Kidney epithelial cell (primary cell): ENCODE results near the gene FAM124A. TPM values are rescaled to one million over a fixed set of nuclear protein-coding genes. Genes with fewer than 3 reads are reported as not detected.

ENCODE experiments used
- DNase-seq: peaks from one replicate; pipeline ENCODE4 v3.0.0-alpha.2; 2010; ENCODE audit warnings: low read depth
- H3K27me3 ChIP-seq: 2 replicates; pipeline ENCODE4 v1.6.0; 2011; ENCODE audit warnings: low read length; ENCODE audit not compliant: control insufficient read depth, insufficient read depth
- H3K36me3 ChIP-seq: 2 replicates; pipeline ENCODE4 v1.5.1; 2011; ENCODE audit warnings: low read length; ENCODE audit not compliant: control insufficient read depth, insufficient read depth
- H3K4me3 ChIP-seq: 2 replicates; pipeline ENCODE4 v1.5.1; 2011; ENCODE audit warnings: low read depth, mild to moderate bottlenecking, control low read depth, low read length
- total RNA-seq: library from RNA; depleted of rRNA; stranded (reverse); fragments of >200 nt; gene quantifications from 2 replicates; pipeline ENCODE4 v1.2.3, GENCODE V29; 2015
- TF ChIP-seq, protein P1 (sequence below): IDR thresholded peaks from 2 replicates; pipeline ENCODE4 v1.5.1; 2011; ENCODE audit warnings: mild to moderate bottlenecking, moderate library complexity, low read length, control low read depth, inconsistent platforms; ENCODE audit not compliant: insufficient read depth, poor library complexity, severe bottlenecking

FAM124A gene
- total RNA-seq, 1 donor from 2014 or later, result 1.2 TPM

- no peaks in the 10 kb centered on the region for H3K36me3 ChIP-seq
- no peaks in the 10 kb centered on the region for H3K27me3 ChIP-seq
- no peak for DNase-seq
- H3K4me3 ChIP-seq, result no peak overlapping the region
- TF ChIP-seq, protein P1, sequence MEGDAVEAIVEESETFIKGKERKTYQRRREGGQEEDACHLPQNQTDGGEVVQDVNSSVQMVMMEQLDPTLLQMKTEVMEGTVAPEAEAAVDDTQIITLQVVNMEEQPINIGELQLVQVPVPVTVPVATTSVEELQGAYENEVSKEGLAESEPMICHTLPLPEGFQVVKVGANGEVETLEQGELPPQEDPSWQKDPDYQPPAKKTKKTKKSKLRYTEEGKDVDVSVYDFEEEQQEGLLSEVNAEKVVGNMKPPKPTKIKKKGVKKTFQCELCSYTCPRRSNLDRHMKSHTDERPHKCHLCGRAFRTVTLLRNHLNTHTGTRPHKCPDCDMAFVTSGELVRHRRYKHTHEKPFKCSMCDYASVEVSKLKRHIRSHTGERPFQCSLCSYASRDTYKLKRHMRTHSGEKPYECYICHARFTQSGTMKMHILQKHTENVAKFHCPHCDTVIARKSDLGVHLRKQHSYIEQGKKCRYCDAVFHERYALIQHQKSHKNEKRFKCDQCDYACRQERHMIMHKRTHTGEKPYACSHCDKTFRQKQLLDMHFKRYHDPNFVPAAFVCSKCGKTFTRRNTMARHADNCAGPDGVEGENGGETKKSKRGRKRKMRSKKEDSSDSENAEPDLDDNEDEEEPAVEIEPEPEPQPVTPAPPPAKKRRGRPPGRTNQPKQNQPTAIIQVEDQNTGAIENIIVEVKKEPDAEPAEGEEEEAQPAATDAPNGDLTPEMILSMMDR, result no peak
These were observed 15.2 kb downstream of the FAM124A start for GRCh38 chr13:51237386-51237785.

DNA sequence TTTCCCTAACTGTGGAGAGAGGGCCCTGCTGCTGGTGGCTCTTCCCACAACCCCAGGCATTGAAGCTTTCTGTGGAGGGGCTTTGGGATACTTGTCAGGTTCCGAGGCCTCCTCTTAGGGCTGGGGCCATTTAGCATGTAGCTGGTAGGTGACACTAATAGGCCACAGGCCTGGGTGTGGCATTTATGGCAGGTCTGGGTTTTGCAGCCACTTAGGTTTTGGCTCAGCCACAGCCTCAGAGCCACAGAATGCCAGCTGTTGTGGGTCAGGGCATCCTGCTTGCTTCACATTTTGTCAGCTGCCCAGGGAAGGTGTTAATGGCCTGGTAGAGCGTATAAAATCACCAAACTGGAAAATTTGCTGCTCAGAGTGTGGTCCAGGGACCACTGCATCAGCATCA, 15.7 kb downstream of the FAM124A start:
- TF ChIP-seq, protein P1, result no peak
- no peak for DNase-seq
- no peaks in the 10 kb centered on the region for H3K27me3 ChIP-seq
- no peaks in the 10 kb centered on the region for H3K36me3 ChIP-seq
- H3K4me3 ChIP-seq, result no peak overlapping the region

GRCh38 chr13:51240178-51240577, 18.0 kb downstream of the FAM124A start:
- Histone ChIP-seq H3K36me3 (no peaks in the 10 kb centered on the region), H3K4me3 (no peak overlapping the region), H3K27me3 (no peaks in the 10 kb centered on the region)
- TF ChIP-seq, protein P1, result no peak
- DNase-seq, result no peak

GRCh38 chr13:51240958-51241357, 18.8 kb downstream of the FAM124A start:
- H3K4me3 ChIP-seq, result no peak overlapping the region
- DNase-seq, result no peak
- no peaks in the 10 kb centered on the region for H3K27me3 ChIP-seq
- H3K36me3 ChIP-seq, result no peaks in the 10 kb centered on the region
- TF ChIP-seq, protein P1, result no peak

DNA sequence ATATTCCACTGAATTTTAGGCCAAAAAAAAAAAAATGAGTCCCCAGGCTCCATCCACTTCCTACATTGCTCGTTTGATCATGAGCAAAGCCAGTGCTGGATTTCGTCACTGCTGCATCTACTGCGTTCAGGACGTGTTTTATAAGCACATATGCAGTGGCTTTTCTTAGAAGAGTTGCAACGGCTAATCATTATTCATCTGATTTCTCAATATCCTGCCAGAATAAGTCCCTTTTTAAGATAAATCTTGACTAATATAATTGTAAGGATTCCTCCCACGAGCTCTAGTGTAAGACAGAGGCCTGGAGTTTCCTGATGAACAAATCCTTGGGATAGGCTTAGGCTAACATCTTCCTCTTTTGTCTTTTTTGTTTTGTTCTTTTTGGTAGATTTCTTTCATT, 19.5 kb downstream of the FAM124A start:
- no peaks in the 10 kb centered on the region for H3K27me3 ChIP-seq
- no peak for DNase-seq
- H3K4me3 ChIP-seq, result no peak overlapping the region
- H3K36me3 ChIP-seq, result no peaks in the 10 kb centered on the region
- TF ChIP-seq, protein P1, result no peak

GRCh38 chr13:51243227-51243626, 21.0 kb downstream of the FAM124A start:
- no peaks in the 10 kb centered on the region for H3K27me3 ChIP-seq

More at GRCh38 chr13:51243227-51243626, 21.0 kb downstream of the FAM124A start:
- TF ChIP-seq, protein P1, result no peak
- no peaks in the 10 kb centered on the region for H3K36me3 ChIP-seq
- no peak for DNase-seq
- no peak overlapping the region for H3K4me3 ChIP-seq
